ENCODE results near the gene ARPC5L.
"Not testable (repeated sequence)": the region's sequence is repeated elsewhere in the genome, so short reads cannot be mapped to it uniquely, and the experiment has no call there.

The ARPC5L gene

DNA sequence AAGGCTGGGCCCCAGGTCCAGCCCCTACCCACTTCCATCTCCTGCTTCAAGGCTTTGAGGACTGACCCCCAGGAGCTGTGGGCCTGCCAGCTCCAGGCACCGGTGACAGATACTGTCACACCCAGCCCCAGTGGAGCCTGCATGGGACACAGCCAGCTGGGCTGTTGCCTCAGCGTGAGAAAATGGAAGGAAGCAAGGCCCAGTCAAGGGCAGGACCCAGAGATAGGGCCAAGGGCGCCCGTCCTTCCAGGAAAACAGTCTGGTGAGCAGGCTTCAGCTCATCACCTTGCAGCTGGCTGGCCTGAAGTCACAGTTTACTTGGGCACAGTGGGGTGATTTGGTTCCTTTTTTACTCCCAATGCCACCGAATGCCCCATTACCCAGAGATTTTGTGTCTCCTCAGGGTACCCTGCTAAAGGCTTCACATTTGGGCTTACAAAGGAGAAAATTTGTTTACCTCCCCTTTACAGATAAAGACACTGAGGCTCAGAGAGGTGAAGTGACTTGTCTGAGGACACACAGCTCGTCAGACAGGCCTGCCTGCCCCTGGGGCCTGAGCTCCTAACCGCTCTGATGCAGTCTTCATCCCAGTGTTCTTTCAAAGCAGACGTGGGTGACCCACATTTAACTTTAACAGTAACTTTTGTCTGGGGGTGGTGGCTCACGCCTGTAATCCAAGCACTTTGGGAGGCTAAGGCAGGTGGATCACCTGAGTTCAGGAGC, 30.1 kb upstream of the ARPC5L start:
- no peak overlapping the region for H3K4me3 ChIP-seq (ENCODE audit: control insufficient read depth, low read depth, low read length)
- TF ChIP-seq, protein P1, sequence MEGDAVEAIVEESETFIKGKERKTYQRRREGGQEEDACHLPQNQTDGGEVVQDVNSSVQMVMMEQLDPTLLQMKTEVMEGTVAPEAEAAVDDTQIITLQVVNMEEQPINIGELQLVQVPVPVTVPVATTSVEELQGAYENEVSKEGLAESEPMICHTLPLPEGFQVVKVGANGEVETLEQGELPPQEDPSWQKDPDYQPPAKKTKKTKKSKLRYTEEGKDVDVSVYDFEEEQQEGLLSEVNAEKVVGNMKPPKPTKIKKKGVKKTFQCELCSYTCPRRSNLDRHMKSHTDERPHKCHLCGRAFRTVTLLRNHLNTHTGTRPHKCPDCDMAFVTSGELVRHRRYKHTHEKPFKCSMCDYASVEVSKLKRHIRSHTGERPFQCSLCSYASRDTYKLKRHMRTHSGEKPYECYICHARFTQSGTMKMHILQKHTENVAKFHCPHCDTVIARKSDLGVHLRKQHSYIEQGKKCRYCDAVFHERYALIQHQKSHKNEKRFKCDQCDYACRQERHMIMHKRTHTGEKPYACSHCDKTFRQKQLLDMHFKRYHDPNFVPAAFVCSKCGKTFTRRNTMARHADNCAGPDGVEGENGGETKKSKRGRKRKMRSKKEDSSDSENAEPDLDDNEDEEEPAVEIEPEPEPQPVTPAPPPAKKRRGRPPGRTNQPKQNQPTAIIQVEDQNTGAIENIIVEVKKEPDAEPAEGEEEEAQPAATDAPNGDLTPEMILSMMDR (IDR thresholded peaks at IDR 0.05; ENCODE audit: control insufficient read depth, insufficient read depth, low read depth, low read length, missing control alignments) = no peak
- DNase-seq (ENCODE audit: low read depth) = no peak

DNA sequence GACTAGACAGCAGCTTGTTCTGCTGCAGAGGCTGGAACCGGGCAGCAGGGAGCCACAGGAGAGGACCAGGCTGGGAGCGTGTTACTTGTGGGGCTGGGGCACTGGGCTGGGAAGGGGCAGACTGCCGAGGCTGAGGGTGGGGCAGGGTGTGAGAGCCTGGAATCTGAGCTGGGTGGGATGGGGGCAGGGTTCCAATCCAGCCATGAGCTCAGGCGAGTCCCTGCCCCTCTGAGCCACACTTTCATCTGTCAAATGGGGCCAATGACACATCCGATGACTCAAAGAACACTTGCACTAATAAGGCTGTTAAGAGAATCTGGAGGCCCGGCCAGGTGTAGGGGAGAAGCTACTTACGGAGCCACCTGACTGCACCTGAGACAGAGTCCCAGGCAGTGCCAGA, 27.3 kb upstream of the ARPC5L start:
- H3K4me3 ChIP-seq (ENCODE audit: control insufficient read depth, low read depth, low read length) = no peak overlapping the region
- TF ChIP-seq, protein P1 (IDR thresholded peaks at IDR 0.05; ENCODE audit: control insufficient read depth, insufficient read depth, low read depth, low read length, missing control alignments) = no peak
- no peak for DNase-seq (ENCODE audit: low read depth)

DNA sequence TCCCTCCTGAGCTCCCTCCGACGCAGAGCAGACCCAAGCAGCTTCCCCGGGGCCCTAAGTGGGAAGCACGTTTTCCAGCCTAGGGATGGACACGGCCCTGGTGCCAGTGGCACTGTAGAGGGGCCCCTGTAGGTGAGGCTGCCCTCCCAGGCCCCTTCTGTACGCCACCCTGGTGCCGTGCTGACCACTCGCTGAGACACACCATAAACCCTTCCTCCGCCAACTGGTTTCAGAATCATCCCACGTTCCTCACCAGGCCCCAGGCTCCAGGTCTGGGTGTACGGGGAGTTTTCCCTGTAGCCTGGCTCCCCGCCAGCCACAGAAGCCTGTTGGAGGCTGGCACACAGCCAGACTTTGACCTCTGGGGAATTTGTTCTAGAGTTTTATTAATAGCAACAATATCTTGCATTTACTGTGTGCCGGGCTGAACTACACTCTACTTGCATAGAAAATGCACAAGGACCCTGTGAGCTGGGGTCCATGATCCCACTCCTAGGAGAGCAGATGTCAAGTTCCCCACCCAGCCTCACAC, 26.8 kb upstream of the ARPC5L start:
- DNase-seq (ENCODE audit: low read depth) = no peak
- TF ChIP-seq, protein P1 (IDR thresholded peaks at IDR 0.05; ENCODE audit: control insufficient read depth, insufficient read depth, low read depth, low read length, missing control alignments) = no peak
- H3K4me3 ChIP-seq (ENCODE audit: control insufficient read depth, low read depth, low read length) = no peak overlapping the region

DNA sequence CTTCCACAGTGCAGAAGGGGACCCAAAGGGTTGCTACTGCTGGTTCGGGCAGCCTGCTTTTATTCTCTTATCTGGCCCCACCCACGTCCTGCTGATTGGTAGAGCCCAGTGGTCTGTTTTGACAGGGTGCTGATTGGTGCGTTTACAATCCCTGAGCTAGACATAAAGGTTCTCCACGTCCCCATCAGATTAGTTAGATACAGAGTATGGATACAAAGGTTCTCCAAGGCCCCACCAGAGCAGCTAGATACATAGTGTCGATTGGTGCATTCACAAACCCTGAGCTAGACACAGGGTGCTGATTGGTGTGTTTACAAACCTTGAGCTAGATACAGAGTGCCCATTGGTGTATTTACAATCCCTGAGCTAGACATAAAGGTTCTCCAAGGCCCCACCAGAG, 23.8 kb upstream of the ARPC5L start:
- not testable (repeated sequence) for H3K4me3 ChIP-seq (ENCODE audit: control insufficient read depth, low read depth, low read length); DNase-seq (ENCODE audit: low read depth)

DNA sequence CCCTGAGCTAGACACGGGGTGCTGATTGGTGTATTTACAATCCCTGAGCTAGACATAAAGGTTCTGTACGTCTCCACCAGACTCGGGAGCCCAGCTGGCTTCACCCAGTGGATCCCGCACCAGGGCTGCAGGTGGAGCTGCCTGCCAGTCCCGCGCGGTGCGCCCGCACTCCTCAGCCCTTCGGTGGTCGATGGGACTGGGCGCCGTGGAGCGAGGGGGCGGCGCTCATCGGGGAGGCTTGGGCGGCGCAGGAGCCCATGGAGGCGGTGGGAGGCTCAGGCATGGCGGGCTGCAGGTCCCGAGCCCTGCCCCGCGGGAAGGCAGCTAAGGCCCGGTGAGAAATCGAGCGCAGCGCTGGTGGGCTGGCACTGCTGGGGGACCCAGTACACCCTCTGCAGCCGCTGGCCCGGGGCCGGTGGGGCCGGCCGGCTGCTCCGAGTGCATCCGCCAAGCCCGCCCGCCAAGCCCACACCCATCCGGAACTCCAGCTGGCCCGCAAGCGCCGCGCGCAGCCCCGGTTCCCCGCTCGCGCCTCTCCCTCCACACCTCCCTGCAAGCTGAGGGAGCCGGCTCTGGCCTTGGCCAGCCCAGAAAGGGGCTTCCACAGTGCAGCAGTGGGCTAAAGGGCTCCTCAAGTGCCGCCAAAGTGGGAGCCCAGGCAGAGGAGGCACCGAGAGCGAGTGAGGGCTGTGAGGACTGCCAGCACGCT, 23.2 kb upstream of the ARPC5L start:
- not testable (repeated sequence) for H3K4me3 ChIP-seq (ENCODE audit: control insufficient read depth, low read depth, low read length); DNase-seq (ENCODE audit: low read depth)

DNA sequence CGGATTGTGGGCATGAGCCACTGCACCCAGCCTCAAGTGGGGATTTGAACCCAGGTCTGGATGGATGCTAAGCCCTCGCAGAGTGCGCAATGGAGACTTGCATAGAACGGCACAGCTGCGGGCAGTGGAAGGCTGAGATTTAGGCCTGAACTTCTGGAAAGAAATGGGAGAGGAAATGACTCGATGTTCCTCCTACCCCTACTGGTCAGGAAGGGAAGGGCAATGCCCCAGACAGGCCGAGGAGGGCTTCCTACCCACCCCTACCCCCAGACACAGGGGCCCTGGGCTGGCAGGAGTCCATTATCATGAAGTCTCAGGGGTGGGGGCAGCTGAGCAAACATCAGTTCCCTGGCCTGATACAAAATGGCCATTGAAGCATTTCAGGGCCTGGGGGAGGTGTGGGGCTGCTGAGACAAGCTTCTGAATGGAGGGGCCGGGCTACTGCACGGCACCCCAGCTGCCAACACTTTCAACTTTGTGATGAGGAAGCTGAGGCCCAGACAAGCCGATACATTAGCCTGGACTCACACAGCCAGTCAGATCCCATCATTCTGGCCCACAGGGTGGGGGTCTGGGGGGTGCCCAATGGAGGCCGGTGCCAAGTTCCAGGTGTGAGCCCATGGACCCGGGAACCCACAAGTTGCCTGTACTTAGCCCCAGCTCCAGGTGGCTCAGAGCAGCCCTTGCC, 22.2 kb upstream of the ARPC5L start:
- TF ChIP-seq, protein P1 (IDR thresholded peaks at IDR 0.05; ENCODE audit: control insufficient read depth, insufficient read depth, low read depth, low read length, missing control alignments) = peak; percentile 58
- no peak for DNase-seq (ENCODE audit: low read depth)
- no peak overlapping the region for H3K4me3 ChIP-seq (ENCODE audit: control insufficient read depth, low read depth, low read length)

DNA sequence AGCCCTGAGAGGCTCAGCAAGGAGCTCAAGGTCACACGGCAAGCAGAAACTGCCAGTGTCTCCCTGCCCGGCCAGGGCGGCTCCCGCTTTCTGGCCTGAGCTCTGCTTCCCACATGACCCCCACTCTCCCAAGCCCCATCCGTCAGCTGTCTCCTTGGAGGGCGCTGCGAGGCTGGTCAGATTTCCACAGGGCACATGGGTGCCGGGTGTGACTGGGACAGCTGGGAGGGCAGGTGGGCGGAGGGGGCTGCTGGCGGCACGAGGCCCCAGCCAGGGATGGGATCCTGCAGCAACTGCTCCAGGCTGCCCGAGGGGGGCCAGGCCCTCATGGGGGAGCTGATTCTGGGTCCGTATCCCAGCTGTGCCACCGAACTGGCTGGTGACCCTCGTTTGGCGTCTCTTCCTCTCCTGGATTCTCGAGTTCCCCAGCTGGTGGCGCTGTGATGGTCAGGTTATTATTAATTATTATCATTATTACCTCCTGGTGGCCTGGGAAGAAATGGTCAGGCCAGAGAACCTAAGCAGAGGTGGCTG, 21.6 kb upstream of the ARPC5L start:
- TF ChIP-seq, protein P1 (IDR thresholded peaks at IDR 0.05; ENCODE audit: control insufficient read depth, insufficient read depth, low read depth, low read length, missing control alignments) = peak; percentile 7
- no peak overlapping the region for H3K4me3 ChIP-seq (ENCODE audit: control insufficient read depth, low read depth, low read length)

More for the DNA sequence above, 21.6 kb upstream of the ARPC5L start:
- no peak for DNase-seq (ENCODE audit: low read depth)

Measured in AG09309 (cell line).